ENCODE data around the gene L1TD1.

- TF ChIP-seq CTCF (tag by site-specific recombination; IDR thresholded peaks at IDR 0.05) (no peak), ZNF555 (tag by site-specific recombination; conservative IDR thresholded peaks at IDR 0.05) (no peak), KLF17 (tag by site-specific recombination; IDR thresholded peaks at IDR 0.05) (no peak), YY2 (tag by site-specific recombination; IDR thresholded peaks at IDR 0.05) (no peak), GLIS2 (tag by site-specific recombination; IDR thresholded peaks at IDR 0.05) (no peak), ZNF362 (tag by site-specific recombination; IDR thresholded peaks at IDR 0.05) (no peak), KLF9 (tag by site-specific recombination; IDR thresholded peaks at IDR 0.05; ENCODE audit: low read depth) (no peak), ZNF221 (tag by site-specific recombination; IDR thresholded peaks at IDR 0.05; ENCODE audit: borderline replicate concordance) (no peak), ZNF670 (tag by site-specific recombination; IDR thresholded peaks at IDR 0.05; ENCODE audit: low read depth) (no peak)
These were observed 3.6 kb downstream of the L1TD1 start for GRCh38 chr1:62198069-62198780.
